K562 (cell line): ENCODE data around the gene KDF1. TPM values are rescaled to one million over a fixed set of nuclear protein-coding genes. Genes with fewer than 3 reads are reported as not detected.

Experiments
- ARHGAP35 ChIP-seq: fragments of 450-650 bp; IDR thresholded peaks from 2 replicates; pipeline ENCODE4 v1.6.1; 2018; ENCODE audit not compliant: partially characterized antibody
- GTF2A2 ChIP-seq: IDR thresholded peaks from 2 replicates; pipeline ENCODE4 v1.6.1; 2016; ENCODE audit warnings: mild to moderate bottlenecking, missing genetic modification characterization, missing compliant biosample characterization
- HDAC2 ChIP-seq: fragments of 450-650 bp; IDR thresholded peaks from 2 replicates; pipeline ENCODE4 v1.6.1; 2016; ENCODE audit warnings: mild to moderate bottlenecking
- HNRNPLL ChIP-seq: fragments of 200-400 bp; formaldehyde crosslinking; IDR thresholded peaks from 2 replicates; pipeline ENCODE4 v1.6.1; 2017; ENCODE audit warnings: low read length, low read depth, mild to moderate bottlenecking; ENCODE audit not compliant: poor library complexity, severe bottlenecking
- ID3 ChIP-seq, 2 experiments: fragments of 250-450 bp in 1 of 2; fragments of 450-650 bp in 1 of 2; sonication (Bioruptor Pico) in 1 of 2; IDR thresholded peaks; 2 replicates each; pipeline versions ENCODE4 v1.6.1 to v1.8.0; 2016 to 2021; ENCODE audit warnings: mild to moderate bottlenecking in 2 of 2, moderate library complexity in 2 of 2, missing compliant biosample characterization in 1 of 2, missing genetic modification characterization in 1 of 2
- KAT7 ChIP-seq: sonication (generic); formaldehyde crosslinking; IDR thresholded peaks from 2 replicates; pipeline ENCODE4 v1.8.0; 2022; ENCODE audit warnings: missing genetic modification reagents, mild to moderate bottlenecking, borderline replicate concordance
- KHSRP ChIP-seq: fragments of 450-650 bp; IDR thresholded peaks from 2 replicates; pipeline ENCODE4 v1.6.1; 2017
- NRF1 ChIP-seq, 2 experiments: fragments of 450-650 bp; IDR thresholded peaks in 1 of 2; conservative IDR thresholded peaks in 1 of 2; 2 replicates each; pipeline ENCODE4 v1.6.1; 2014; ENCODE audit warnings: mild to moderate bottlenecking in 2 of 2
- OTX1 ChIP-seq: fragments of 450-650 bp; formaldehyde crosslinking; IDR thresholded peaks from 2 replicates; pipeline ENCODE4 v1.4.0; 2022; ENCODE audit warnings: mild to moderate bottlenecking
- PHB ChIP-seq: fragments of 250-450 bp; sonication (Bioruptor Pico); IDR thresholded peaks from 2 replicates; pipeline ENCODE4 v1.5.0; 2021
- PTBP1 ChIP-seq: fragments of 200-400 bp; formaldehyde crosslinking; IDR thresholded peaks from 2 replicates; pipeline ENCODE4 v1.6.1; 2017; ENCODE audit warnings: low read depth, low read length
- REST ChIP-seq, 2 experiments: fragments of 450-650 bp; formaldehyde crosslinking in 1 of 2; IDR thresholded peaks; 2 replicates each; pipeline versions ENCODE4 v1.4.0 to v1.6.1; 2014 to 2020; ENCODE audit warnings: mild to moderate bottlenecking in 2 of 2, borderline replicate concordance in 1 of 2, low read depth in 1 of 2
- SMARCA4 ChIP-seq: fragments of 450-650 bp; IDR thresholded peaks from 2 replicates; pipeline ENCODE4 v1.6.1; 2016
- SPI1 ChIP-seq: IDR thresholded peaks from 2 replicates; pipeline ENCODE4 v1.6.1; 2011; ENCODE audit warnings: low read depth, low read length, control low read depth, borderline replicate concordance
- TAL1 ChIP-seq: fragments of 450-650 bp; IDR thresholded peaks from 2 replicates; pipeline ENCODE4 v1.6.1; 2016; ENCODE audit warnings: mild to moderate bottlenecking
- polyA plus RNA-seq, 8 experiments: library from polyadenylated mRNA; depleted of rRNA in 4 of 8; stranded (reverse) in 5 of 8; unstranded in 3 of 8; fragments of >200 nt; fragmentation: Nextera tagmentation in 2 of 8; fragmentation: Illumina TruSeq in 1 of 8; extraction: Ambion mirVana in 2 of 8; extraction: Trizol in 1 of 8; gene quantifications; 2 replicates each; pipeline versions ENCODE4 v1.2.1 to v1.2.3, GENCODE V29; 2011 to 2014; ENCODE audit warnings: inconsistent platforms in 1 of 8, missing spikeins in 1 of 8
- total RNA-seq, 7 experiments: library from RNA; depleted of rRNA in 6 of 7; stranded (reverse); fragments of >200 nt in 6 of 7; fragmentation: Illumina TruSeq in 2 of 7; extraction: Trizol in 2 of 7; gene quantifications; 2 replicates each; pipeline versions ENCODE4 v1.2.1 to v1.2.3, GENCODE V29; 2011 to 2021; ENCODE audit warnings: low replicate concordance in 1 of 7
- TF ChIP-seq, protein P1 (sequence below): sonication (generic); formaldehyde crosslinking; IDR thresholded peaks from 2 replicates; pipeline ENCODE4 v1.8.0; 2023; ENCODE audit warnings: mild to moderate bottlenecking, missing genetic modification reagents
- TF ChIP-seq, protein P2 (sequence below): fragments of 250-450 bp; sonication (Bioruptor Pico); IDR thresholded peaks from 2 replicates; pipeline ENCODE4 v1.4.0; 2020; ENCODE audit warnings: mild to moderate bottlenecking

KDF1 gene
- total and polyA plus RNA-seq, 9 of the 15 experiments (the other 6 are each of a cell fraction or from before 2014, with no cell fraction given), result 0.38 to 1.9 (median 0.83) TPM

DNA sequence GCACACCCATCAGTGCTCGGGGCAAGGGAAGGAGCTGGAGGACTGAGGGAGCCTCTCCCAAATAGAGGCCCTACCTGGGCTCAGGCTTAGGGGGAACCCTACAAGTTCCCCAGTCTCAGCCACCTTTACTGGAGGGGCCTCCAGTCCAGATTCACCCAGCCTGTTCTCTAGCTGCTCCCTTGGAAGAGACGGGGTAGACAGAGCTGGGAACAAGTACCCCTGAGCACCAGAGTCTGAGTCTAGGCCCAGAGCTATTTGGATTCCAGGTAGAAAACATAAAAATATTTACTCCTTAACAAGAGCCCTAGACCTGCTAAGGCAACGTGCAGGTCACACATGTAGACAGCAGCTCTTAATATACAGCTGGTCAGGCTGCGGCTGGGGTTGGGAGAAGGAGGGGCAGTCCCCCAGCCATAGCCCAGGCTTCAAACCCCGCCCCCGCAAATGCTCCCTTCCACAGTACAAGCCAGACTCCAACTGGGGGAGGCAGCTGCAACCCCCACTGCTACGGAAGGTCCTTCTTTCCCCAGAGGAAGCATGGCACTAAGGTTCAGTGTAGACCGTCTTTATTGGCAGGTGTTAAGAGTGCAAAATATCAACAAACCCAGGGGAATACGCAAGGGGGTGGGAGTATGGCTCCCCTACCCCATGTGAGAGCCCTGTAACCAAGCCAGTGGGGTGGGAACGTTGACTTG, 44.4 kb upstream of the KDF1 start (continued):
- TF ChIP-seq REST (IDR thresholded peaks at IDR 0.05; ENCODE audit: borderline replicate concordance) (no peak), REST (CRISPR knock-in tag; IDR thresholded peaks at IDR 0.05; ENCODE audit: low read depth) (no peak), OTX1 (CRISPR knock-in tag) (no peak), NRF1 (conservative IDR thresholded peaks at IDR 0.05 in 1 of 2, IDR thresholded peaks at IDR 0.05 in 1 of 2) (peak in 1 of 2 experiments; percentile 24; a peak in 2 of 4 replicates), SPI1 (no peak), ID3 (CRISPR knock-in tag; IDR thresholded peaks at IDR 0.05) (no peak), ID3 (tag; IDR thresholded peaks at IDR 0.05) (no peak), SMARCA4 (no peak), HNRNPLL (peak; percentile 9), GTF2A2 (tag) (no peak), KAT7 (no peak), KHSRP (no peak), ARHGAP35 (no peak), TAL1 (no peak), PHB (CRISPR knock-in tag) (no peak), PTBP1 (no peak), HDAC2 (no peak)
- TF ChIP-seq, protein P1, sequence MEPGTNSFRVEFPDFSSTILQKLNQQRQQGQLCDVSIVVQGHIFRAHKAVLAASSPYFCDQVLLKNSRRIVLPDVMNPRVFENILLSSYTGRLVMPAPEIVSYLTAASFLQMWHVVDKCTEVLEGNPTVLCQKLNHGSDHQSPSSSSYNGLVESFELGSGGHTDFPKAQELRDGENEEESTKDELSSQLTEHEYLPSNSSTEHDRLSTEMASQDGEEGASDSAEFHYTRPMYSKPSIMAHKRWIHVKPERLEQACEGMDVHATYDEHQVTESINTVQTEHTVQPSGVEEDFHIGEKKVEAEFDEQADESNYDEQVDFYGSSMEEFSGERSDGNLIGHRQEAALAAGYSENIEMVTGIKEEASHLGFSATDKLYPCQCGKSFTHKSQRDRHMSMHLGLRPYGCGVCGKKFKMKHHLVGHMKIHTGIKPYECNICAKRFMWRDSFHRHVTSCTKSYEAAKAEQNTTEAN, result no peak
- TF ChIP-seq, protein P2, sequence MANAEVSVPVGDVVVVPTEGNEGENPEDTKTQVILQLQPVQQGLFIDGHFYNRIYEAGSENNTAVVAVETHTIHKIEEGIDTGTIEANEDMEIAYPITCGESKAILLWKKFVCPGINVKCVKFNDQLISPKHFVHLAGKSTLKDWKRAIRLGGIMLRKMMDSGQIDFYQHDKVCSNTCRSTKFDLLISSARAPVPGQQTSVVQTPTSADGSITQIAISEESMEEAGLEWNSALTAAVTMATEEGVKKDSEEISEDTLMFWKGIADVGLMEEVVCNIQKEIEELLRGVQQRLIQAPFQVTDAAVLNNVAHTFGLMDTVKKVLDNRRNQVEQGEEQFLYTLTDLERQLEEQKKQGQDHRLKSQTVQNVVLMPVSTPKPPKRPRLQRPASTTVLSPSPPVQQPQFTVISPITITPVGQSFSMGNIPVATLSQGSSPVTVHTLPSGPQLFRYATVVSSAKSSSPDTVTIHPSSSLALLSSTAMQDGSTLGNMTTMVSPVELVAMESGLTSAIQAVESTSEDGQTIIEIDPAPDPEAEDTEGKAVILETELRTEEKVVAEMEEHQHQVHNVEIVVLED (CRISPR knock-in tag), result no peak
